GM23338 (cell line): ENCODE data around the gene NPIPA3. TPM values are rescaled to one million over a fixed set of nuclear protein-coding genes. Genes with fewer than 3 reads are reported as not detected.
"Not testable (repeated sequence)": the region's sequence is repeated elsewhere in the genome, so short reads cannot be mapped to it uniquely, and the experiment has no call there.

ENCODE experiments used
- ATAC-seq: fragments of 200-7000 bp; cut with Tn5 transposase; 3 replicates; pipeline ENCODE4 v1.9.1; 2020
- DNase-seq: peaks from one replicate; pipeline ENCODE4 v3.0.0-alpha.2; 2015; ENCODE audit warnings: low spot score
- H2AFZ ChIP-seq: fragments of 200-600 bp; sonication (generic); 2 replicates; pipeline ENCODE4 v1.8.0; 2016; ENCODE audit warnings: antibody characterized with exemption, mild to moderate bottlenecking, moderate library complexity
- H3F3A ChIP-seq: fragments of 200-600 bp; sonication (generic); replicated peaks from 2 replicates; pipeline ENCODE4 v1.8.0; 2017; ENCODE audit warnings: antibody characterized with exemption, mixed run types, low read depth
- H3K27ac ChIP-seq: fragments of 200-600 bp; sonication (generic); 2 replicates; pipeline ENCODE4 v1.6.1; 2016; ENCODE audit warnings: low read depth
- H3K27me3 ChIP-seq: fragments of 200-600 bp; sonication (generic); 2 replicates; pipeline ENCODE4 v1.8.0; 2016; ENCODE audit warnings: mild to moderate bottlenecking, mixed run types, moderate library complexity; ENCODE audit not compliant: insufficient read depth
- H3K36me3 ChIP-seq: fragments of 200-600 bp; sonication (generic); 2 replicates; pipeline ENCODE4 v1.8.0; 2016; ENCODE audit warnings: mild to moderate bottlenecking; ENCODE audit not compliant: insufficient read depth
- H3K4me1 ChIP-seq: fragments of 200-600 bp; sonication (generic); 2 replicates; pipeline ENCODE4 v1.8.0; 2016; ENCODE audit warnings: mild to moderate bottlenecking, moderate library complexity; ENCODE audit not compliant: insufficient read depth
- H3K4me2 ChIP-seq: fragments of 200-600 bp; sonication (generic); 2 replicates; pipeline ENCODE4 v1.7.1; 2017; ENCODE audit warnings: mixed run types
- H3K4me3 ChIP-seq: fragments of 200-600 bp; sonication (generic); 2 replicates; pipeline ENCODE4 v1.6.1; 2016; ENCODE audit warnings: mixed run types
- H3K79me2 ChIP-seq: fragments of 200-600 bp; sonication (generic); replicated peaks from 2 replicates; pipeline ENCODE4 v1.8.0; 2017; ENCODE audit warnings: mild to moderate bottlenecking; ENCODE audit not compliant: insufficient read depth
- H3K9me2 ChIP-seq: fragments of 200-600 bp; sonication (generic); 2 replicates; pipeline ENCODE4 v1.8.0; 2017; ENCODE audit not compliant: insufficient read depth
- H4K20me1 ChIP-seq: fragments of 200-600 bp; sonication (generic); replicated peaks from 2 replicates; pipeline ENCODE4 v1.8.0; 2017; ENCODE audit warnings: mild to moderate bottlenecking; ENCODE audit not compliant: insufficient read depth
- H3K27ac Mint-ChIP-seq: 2 replicates; pipeline ENCODE4 v1.8.0; 2020; ENCODE audit warnings: inconsistent platforms, mild to moderate bottlenecking, moderate library complexity, mixed read lengths
- H3K27me3 Mint-ChIP-seq: 3 replicates; pipeline ENCODE4 v1.8.0; 2022; ENCODE audit warnings: low read depth, mild to moderate bottlenecking, moderate library complexity, mixed read lengths, inconsistent platforms; ENCODE audit not compliant: insufficient read depth, poor library complexity
- H3K36me3 Mint-ChIP-seq: 3 replicates; pipeline ENCODE4 v1.8.0; 2021; ENCODE audit warnings: low read depth, mild to moderate bottlenecking, inconsistent platforms, moderate library complexity, mixed read lengths
- H3K4me1 Mint-ChIP-seq: 3 replicates; pipeline ENCODE4 v1.8.0; 2020; ENCODE audit warnings: mild to moderate bottlenecking, inconsistent platforms, mixed read lengths
- H3K4me3 Mint-ChIP-seq: 3 replicates; pipeline ENCODE4 v1.8.0; 2021; ENCODE audit warnings: moderate library complexity, mild to moderate bottlenecking, inconsistent platforms, mixed read lengths
- H3K9me3 Mint-ChIP-seq: 3 replicates; pipeline ENCODE4 v1.8.0; 2020; ENCODE audit warnings: moderate library complexity, mild to moderate bottlenecking, inconsistent platforms, mixed read lengths
- EZH2 ChIP-seq: fragments of 200-600 bp; sonication (generic); IDR thresholded peaks from one replicate; pipeline ENCODE4 v1.8.0; 2017; ENCODE audit warnings: antibody characterized with exemption, mild to moderate bottlenecking, low read depth; ENCODE audit not compliant: unreplicated experiment
- EZH2phosphoT487 ChIP-seq: fragments of 200-600 bp; sonication (generic); IDR thresholded peaks from one replicate; pipeline ENCODE4 v1.8.1; 2018; ENCODE audit warnings: antibody characterized with exemption; ENCODE audit not compliant: unreplicated experiment
- JUNB ChIP-seq: IDR thresholded peaks from one replicate; pipeline ENCODE4 v1.6.1; 2016; ENCODE audit warnings: antibody characterized with exemption; ENCODE audit not compliant: unreplicated experiment
- NANOG ChIP-seq: IDR thresholded peaks from 2 replicates; pipeline ENCODE4 v1.6.1; 2016; ENCODE audit warnings: antibody characterized with exemption, borderline replicate concordance
- REST ChIP-seq: IDR thresholded peaks from one replicate; pipeline ENCODE4 v1.6.1; 2018; ENCODE audit warnings: antibody characterized with exemption; ENCODE audit not compliant: unreplicated experiment
- ZNF114 ChIP-seq: fragments of 250-450 bp; sonication (Bioruptor Pico); IDR thresholded peaks from 2 replicates; pipeline ENCODE4 v1.5.0; 2020; ENCODE audit warnings: mild to moderate bottlenecking, moderate library complexity
- ZNF331 ChIP-seq: fragments of 250-450 bp; sonication (Bioruptor Pico); IDR thresholded peaks from 2 replicates; pipeline ENCODE4 v1.5.0; 2020; ENCODE audit warnings: low read depth, mild to moderate bottlenecking, moderate library complexity
- ZNF462 ChIP-seq: fragments of 250-450 bp; sonication (Bioruptor Pico); IDR thresholded peaks from 2 replicates; pipeline ENCODE4 v1.5.0; 2020; ENCODE audit warnings: mild to moderate bottlenecking, moderate library complexity
- polyA plus RNA-seq: library from polyadenylated mRNA; unstranded; fragments of >200 nt; fragmentation: Nextera tagmentation; extraction: Ambion mirVana; gene quantifications from 2 replicates; pipeline ENCODE4 v1.2.1, GENCODE V29; 2016
- total RNA-seq: library from RNA; depleted of rRNA; stranded (reverse); fragments of >200 nt; shearing (Covaris generic); gene quantifications from 2 replicates; pipeline ENCODE4 v1.2.3, GENCODE V29; 2014

NPIPA3 gene
- total and polyA plus RNA-seq, 2 experiments from 2014 or later = 0.57 to 5.7 TPM

DNA sequence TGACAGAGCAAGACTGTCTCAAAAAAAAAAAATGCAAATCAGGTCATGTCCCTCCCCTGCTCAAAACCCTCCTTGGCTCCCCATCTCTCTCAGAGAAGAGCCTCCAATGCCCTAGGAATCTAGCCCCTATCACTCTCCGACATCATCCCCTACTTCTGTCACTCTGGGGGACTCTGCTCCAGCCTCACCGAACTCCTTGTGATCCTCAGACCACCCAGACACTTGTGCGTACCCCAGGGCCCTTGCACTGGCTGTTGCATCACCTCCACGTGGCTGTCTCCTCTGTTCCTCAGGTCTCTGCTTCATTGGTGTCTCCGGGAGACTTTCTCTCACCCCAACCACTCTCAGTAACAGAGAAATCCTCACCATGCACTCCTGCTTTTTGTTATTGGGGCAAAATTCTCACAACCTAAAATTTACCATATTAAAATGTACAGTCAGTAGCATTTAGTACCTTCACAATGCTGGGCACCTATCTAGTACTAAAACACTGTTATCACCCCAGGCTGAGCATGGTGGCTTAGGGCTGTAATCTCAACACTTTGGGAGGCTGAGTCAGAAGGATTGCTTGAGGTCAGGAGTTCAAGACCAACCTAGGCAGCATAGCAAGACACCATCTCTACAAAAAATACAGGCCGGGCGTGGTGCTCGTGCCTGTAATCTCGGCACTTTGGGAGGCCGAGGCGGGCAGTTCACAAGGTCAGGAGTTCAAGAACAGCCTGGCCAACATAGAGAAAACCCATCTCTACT lies 24.3 kb upstream of the NPIPA3 start:
- no peak overlapping the region for H3K27ac Mint-ChIP-seq
- Histone ChIP-seq H3K4me2 (no peak overlapping the region), H3K27ac (no peak overlapping the region), H3F3A (no peaks in the 10 kb centered on the region), H3K79me2 (no peaks in the 10 kb centered on the region), H3K9me2 (no peaks in the 10 kb centered on the region), H4K20me1 (no peaks in the 10 kb centered on the region), H3K4me3 (no peak overlapping the region), H3K4me1 (no peaks in the 10 kb centered on the region), H3K36me3 (no peaks in the 10 kb centered on the region), H3K27me3 (no peaks in the 10 kb centered on the region), H2AFZ (no peak overlapping the region)
- H3K36me3 Mint-ChIP-seq = no peaks in the 10 kb centered on the region; the same call in 2 of the 3 replicates
- TF ChIP-seq ZNF114 (CRISPR knock-in tag) (no peak), NANOG (no peak), REST (no peak), EZH2 (no peak), ZNF331 (CRISPR knock-in tag) (no peak), ZNF462 (no peak), EZH2phosphoT487 (no peak), JUNB (no peak)
- ATAC-seq (no peak), DNase-seq (no peak)
- no peaks in the 10 kb centered on the region for H3K4me1 Mint-ChIP-seq
- no peaks in the 10 kb centered on the region for H3K9me3 Mint-ChIP-seq
- peaks cover 6% of the 10 kb centered on the region for H3K27me3 Mint-ChIP-seq
- no peak overlapping the region for H3K4me3 Mint-ChIP-seq

DNA sequence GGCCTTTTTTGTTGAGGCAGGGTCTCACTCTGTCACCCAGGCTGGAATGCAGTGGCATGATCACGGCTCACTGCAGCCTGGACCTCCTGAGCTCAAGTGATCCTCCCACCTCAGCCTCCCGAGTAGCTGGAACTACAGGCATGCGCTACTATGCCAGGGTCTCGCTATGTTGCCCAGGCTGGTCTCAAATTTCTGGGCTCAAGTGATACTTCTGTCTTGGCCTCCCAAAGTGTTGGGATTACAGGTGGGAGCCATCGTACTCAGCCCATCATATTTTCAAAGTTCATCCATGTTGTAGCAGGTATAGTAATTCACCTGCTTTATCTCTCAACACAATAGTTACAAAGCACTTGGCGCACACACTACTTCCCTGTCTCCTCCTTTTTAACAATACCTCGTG lies 22.8 kb upstream of the NPIPA3 start:
- H3K4me1 ChIP-seq, H3K27me3 Mint-ChIP-seq, H3K9me2 ChIP-seq, H3K4me3 Mint-ChIP-seq, H3K27ac ChIP-seq, H3K4me3 ChIP-seq, H3K36me3 Mint-ChIP-seq, DNase-seq, H3K27me3 ChIP-seq, H3K27ac Mint-ChIP-seq, H3K4me1 Mint-ChIP-seq, H3K79me2 ChIP-seq, H3F3A ChIP-seq, ATAC-seq, H3K4me2 ChIP-seq, H2AFZ ChIP-seq, H4K20me1 ChIP-seq, H3K9me3 Mint-ChIP-seq, H3K36me3 ChIP-seq: not testable (repeated sequence)
